Trophoblast cell (in vitro differentiated cells and primary cell): ENCODE results near the gene CSF3R.

ENCODE experiments used
- DNase-seq, 2 donors: peaks; one replicate each; pipeline ENCODE4 v3.0.0-alpha.2; 2016
- H2AFZ ChIP-seq: 2 replicates; pipeline ENCODE4 v1.6.1; 2013; ENCODE audit warnings: low read length, moderate library complexity, mild to moderate bottlenecking; ENCODE audit not compliant: insufficient read depth, poor library complexity
- H2AK5ac ChIP-seq: 2 replicates; pipeline ENCODE4 v1.6.1; 2013; ENCODE audit warnings: mild to moderate bottlenecking, low read length
- H2BK120ac ChIP-seq: 2 replicates; pipeline ENCODE4 v1.6.1; 2013; ENCODE audit warnings: low read length, mild to moderate bottlenecking, moderate library complexity; ENCODE audit not compliant: insufficient read depth, poor library complexity
- H2BK12ac ChIP-seq: 2 replicates; pipeline ENCODE4 v1.6.1; 2013; ENCODE audit warnings: mild to moderate bottlenecking, low read length, moderate library complexity
- H2BK5ac ChIP-seq: 2 replicates; pipeline ENCODE4 v1.6.1; 2013; ENCODE audit warnings: low read length, low read depth, moderate library complexity, mild to moderate bottlenecking; ENCODE audit not compliant: poor library complexity
- H3K14ac ChIP-seq: 2 replicates; pipeline ENCODE4 v1.6.1; 2013; ENCODE audit warnings: mild to moderate bottlenecking, low read length
- H3K18ac ChIP-seq: 2 replicates; pipeline ENCODE4 v1.6.1; 2013; ENCODE audit warnings: mild to moderate bottlenecking, low read length
- H3K23ac ChIP-seq: 2 replicates; pipeline ENCODE4 v1.6.1; 2013; ENCODE audit warnings: low read length
- H3K27ac ChIP-seq: 2 replicates; pipeline ENCODE4 v1.5.1; 2013; ENCODE audit warnings: low read depth, mild to moderate bottlenecking, inconsistent platforms, low read length, moderate library complexity
- H3K27me3 ChIP-seq: 2 replicates; pipeline ENCODE4 v1.6.1; 2013; ENCODE audit warnings: inconsistent platforms, mild to moderate bottlenecking, low read length, moderate library complexity; ENCODE audit not compliant: insufficient read depth
- H3K36me3 ChIP-seq, 2 experiments: 1 replicate in 1 of 2; 2 replicates in 1 of 2; pipeline ENCODE4 v1.6.1; 2013; ENCODE audit warnings: low read length in 2 of 2, mild to moderate bottlenecking in 2 of 2, moderate library complexity in 1 of 2; ENCODE audit not compliant: insufficient read depth in 2 of 2, control insufficient read depth in 1 of 2
- H3K4ac ChIP-seq: 2 replicates; pipeline ENCODE4 v1.6.1; 2013; ENCODE audit warnings: low read depth, mild to moderate bottlenecking, low read length, moderate library complexity
- H3K4me1 ChIP-seq, 2 experiments: 1 replicate in 1 of 2; 2 replicates in 1 of 2; pipeline ENCODE4 v1.6.1; 2013; ENCODE audit warnings: low read length in 2 of 2, mild to moderate bottlenecking in 2 of 2, moderate library complexity in 1 of 2; ENCODE audit not compliant: insufficient read depth in 2 of 2, control insufficient read depth in 1 of 2
- H3K4me2 ChIP-seq: 2 replicates; pipeline ENCODE4 v1.6.1; 2013; ENCODE audit warnings: inconsistent platforms, mild to moderate bottlenecking, low read length, moderate library complexity
- H3K4me3 ChIP-seq: 2 replicates; pipeline ENCODE4 v1.5.1; 2013; ENCODE audit warnings: mild to moderate bottlenecking, low read depth, low read length, inconsistent platforms
- H3K79me1 ChIP-seq: one replicate; pipeline ENCODE4 v1.6.1; 2013; ENCODE audit warnings: low read length
- H3K79me2 ChIP-seq: 2 replicates; pipeline ENCODE4 v1.6.1; 2013; ENCODE audit warnings: low read length, mild to moderate bottlenecking; ENCODE audit not compliant: control insufficient read depth, insufficient read depth, poor library complexity
- H3K9ac ChIP-seq: 2 replicates; pipeline ENCODE4 v1.6.1; 2013; ENCODE audit warnings: mild to moderate bottlenecking, low read length
- H3K9me3 ChIP-seq: 2 replicates; pipeline ENCODE4 v1.6.1; 2013; ENCODE audit warnings: low read depth, mild to moderate bottlenecking, control low read depth, inconsistent platforms, low read length; ENCODE audit not compliant: insufficient read depth
- H4K12ac ChIP-seq: 2 replicates; pipeline ENCODE4 v1.6.1; 2013; ENCODE audit warnings: low read depth, mild to moderate bottlenecking, low read length, moderate library complexity
- H4K8ac ChIP-seq: 2 replicates; pipeline ENCODE4 v1.6.1; 2013; ENCODE audit warnings: low read depth, mild to moderate bottlenecking, low read length, moderate library complexity
- H4K91ac ChIP-seq: one replicate; pipeline ENCODE4 v1.6.1; 2013; ENCODE audit warnings: low read depth, mild to moderate bottlenecking, low read length, moderate library complexity
- WGBS: extraction: QIAGEN DNeasy Blood & Tissue Kit; methylation state at CpG from one replicate; pipeline ENCODE4 v1.1.7; 2013; ENCODE audit warnings: missing lambda C conversion rate; ENCODE audit not compliant: insufficient read length, insufficient coverage; ENCODE audit errors: extremely low coverage; 5-methylcytosine and 5-hydroxymethylcytosine counted together

CSF3R gene

GRCh38 chr1:36515315-36516138, 32.8 kb upstream of the CSF3R start:
- no CpG with 5 or more reads among the region's 10 CpGs for WGBS
- no peak overlapping the region for H2AFZ ChIP-seq

GRCh38 chr1:36514501-36514900, 31.8 kb upstream of the CSF3R start:
- H4K91ac ChIP-seq = no peak overlapping the region
- no CpG with 5 or more reads among the region's 18 CpGs for WGBS
- no peaks in the 10 kb centered on the region for H3K4me1 ChIP-seq
- H3K23ac ChIP-seq = no peak overlapping the region
- no peaks in the 10 kb centered on the region for H3K27me3 ChIP-seq
- H2AFZ ChIP-seq = no peak overlapping the region
- no peak overlapping the region for H3K4me3 ChIP-seq
- no peaks in the 10 kb centered on the region for H3K79me2 ChIP-seq
- H4K8ac ChIP-seq = no peak overlapping the region
- no peak overlapping the region for H2BK5ac ChIP-seq
- no peak overlapping the region for H4K12ac ChIP-seq
- H3K27ac ChIP-seq = no peak overlapping the region
- H3K79me1 ChIP-seq = no peaks in the 10 kb centered on the region
- H3K36me3 ChIP-seq = no peaks in the 10 kb centered on the region
- no peak overlapping the region for H3K14ac ChIP-seq
- no peak overlapping the region for H2BK120ac ChIP-seq
- H3K4ac ChIP-seq = no peak overlapping the region
- no peaks in the 10 kb centered on the region for H3K9me3 ChIP-seq
- H3K9ac ChIP-seq = no peak overlapping the region
- H2AK5ac ChIP-seq = no peak overlapping the region
- no peak overlapping the region for H3K18ac ChIP-seq
- no peak overlapping the region for H2BK12ac ChIP-seq
- DNase-seq = no peak
- H3K4me2 ChIP-seq = no peak overlapping the region

More at GRCh38 chr1:36515315-36516138, 32.8 kb upstream of the CSF3R start:
- no peaks in the 10 kb centered on the region for H3K4me1 ChIP-seq
- H3K36me3 ChIP-seq = no peaks in the 10 kb centered on the region
- H2AK5ac ChIP-seq = no peak overlapping the region
- H2BK120ac ChIP-seq = no peak overlapping the region
- H3K14ac ChIP-seq = no peak overlapping the region
- H3K9ac ChIP-seq = no peak overlapping the region
- no peak overlapping the region for H4K91ac ChIP-seq
- H3K9me3 ChIP-seq = no peaks in the 10 kb centered on the region
- H3K79me2 ChIP-seq = no peaks in the 10 kb centered on the region
- H4K12ac ChIP-seq = no peak overlapping the region
- no peak overlapping the region for H2BK5ac ChIP-seq
- H3K79me1 ChIP-seq = no peaks in the 10 kb centered on the region
- H3K4ac ChIP-seq = no peak overlapping the region
- H3K4me2 ChIP-seq = no peak overlapping the region
- H4K8ac ChIP-seq = no peak overlapping the region
- no peak overlapping the region for H3K18ac ChIP-seq
- H3K27ac ChIP-seq = no peak overlapping the region
- H3K27me3 ChIP-seq = no peaks in the 10 kb centered on the region
- H3K4me3 ChIP-seq = no peak overlapping the region
- no peak overlapping the region for H2BK12ac ChIP-seq
- DNase-seq = no peak
- no peak overlapping the region for H3K23ac ChIP-seq

GRCh38 chr1:36513676-36514473, 31.2 kb upstream of the CSF3R start:
- no peak overlapping the region for H3K4me3 ChIP-seq
- no peaks in the 10 kb centered on the region for H3K79me1 ChIP-seq
- H3K18ac ChIP-seq = no peak overlapping the region
- H4K12ac ChIP-seq = no peak overlapping the region
- no peak overlapping the region for H3K23ac ChIP-seq
- H2BK5ac ChIP-seq = no peak overlapping the region
- H3K27me3 ChIP-seq = no peaks in the 10 kb centered on the region
- no peaks in the 10 kb centered on the region for H3K4me1 ChIP-seq
- H3K27ac ChIP-seq = no peak overlapping the region
- DNase-seq = no peak
- H2BK12ac ChIP-seq = no peak overlapping the region
- H3K9me3 ChIP-seq = no peaks in the 10 kb centered on the region
- H3K79me2 ChIP-seq = no peaks in the 10 kb centered on the region
- no peak overlapping the region for H4K8ac ChIP-seq
- no peak overlapping the region for H2AFZ ChIP-seq
- H2AK5ac ChIP-seq = no peak overlapping the region
- no peak overlapping the region for H3K9ac ChIP-seq
- H3K14ac ChIP-seq = no peak overlapping the region
- H3K4ac ChIP-seq = no peak overlapping the region
- H4K91ac ChIP-seq = no peak overlapping the region
- H3K36me3 ChIP-seq = no peaks in the 10 kb centered on the region
- no CpG with 5 or more reads among the region's 12 CpGs for WGBS
- H2BK120ac ChIP-seq = no peak overlapping the region
- H3K4me2 ChIP-seq = no peak overlapping the region

GRCh38 chr1:36512842-36513241, 30.1 kb upstream of the CSF3R start:
- Histone ChIP-seq H2AFZ (no peak overlapping the region), H3K4me3 (no peak overlapping the region), H3K14ac (no peak overlapping the region), H2BK5ac (no peak overlapping the region), H3K23ac (no peak overlapping the region), H3K4me2 (no peak overlapping the region), H2BK12ac (no peak overlapping the region), H3K4me1 (no peaks in the 10 kb centered on the region), H4K12ac (no peak overlapping the region), H2AK5ac (no peak overlapping the region), H2BK120ac (no peak overlapping the region), H3K36me3 (no peaks in the 10 kb centered on the region), H3K9me3 (no peaks in the 10 kb centered on the region), H3K79me2 (no peaks in the 10 kb centered on the region), H3K27ac (no peak overlapping the region), H3K79me1 (no peaks in the 10 kb centered on the region), H3K27me3 (no peaks in the 10 kb centered on the region), H3K9ac (no peak overlapping the region), H4K8ac (no peak overlapping the region), H4K91ac (no peak overlapping the region), H3K18ac (no peak overlapping the region), H3K4ac (no peak overlapping the region)
- DNase-seq = no peak
- no CpG with 5 or more reads among the region's 1 CpG for WGBS
